K562 (cell line): ENCODE results near the gene SLC33A1. TPM values are rescaled to one million over a fixed set of nuclear protein-coding genes. Genes with fewer than 3 reads are reported as not detected.

Source experiments
- ETV5 ChIP-seq: sonication (generic); formaldehyde crosslinking; IDR thresholded peaks from 2 replicates; pipeline ENCODE4 v1.4.0; 2020; ENCODE audit warnings: low read depth, mild to moderate bottlenecking, missing genetic modification reagents
- FOS ChIP-seq: IDR thresholded peaks from 3 replicates; pipeline ENCODE4 v1.6.1; 2011; ENCODE audit not compliant: insufficient read length; ENCODE audit errors: extremely low read depth
- POLR3G ChIP-seq: IDR thresholded peaks from 2 replicates; pipeline ENCODE4 v1.6.1; 2011; ENCODE audit not compliant: insufficient read length, insufficient replicate concordance; ENCODE audit errors: extremely low read depth
- SMAD3 ChIP-seq: fragments of 450-650 bp; formaldehyde crosslinking; conservative IDR thresholded peaks from 2 replicates; pipeline ENCODE4 v1.4.0; 2020; ENCODE audit warnings: mild to moderate bottlenecking
- polyA plus RNA-seq, 8 experiments: library from polyadenylated mRNA; depleted of rRNA in 4 of 8; stranded (reverse) in 5 of 8; unstranded in 3 of 8; fragments of >200 nt; fragmentation: Nextera tagmentation in 2 of 8; fragmentation: Illumina TruSeq in 1 of 8; extraction: Ambion mirVana in 2 of 8; extraction: Trizol in 1 of 8; gene quantifications; 2 replicates each; pipeline versions ENCODE4 v1.2.1 to v1.2.3, GENCODE V29; 2011 to 2014; ENCODE audit warnings: inconsistent platforms in 1 of 8, missing spikeins in 1 of 8
- total RNA-seq, 7 experiments: library from RNA; depleted of rRNA in 6 of 7; stranded (reverse); fragments of >200 nt in 6 of 7; fragmentation: Illumina TruSeq in 2 of 7; extraction: Trizol in 2 of 7; gene quantifications; 2 replicates each; pipeline versions ENCODE4 v1.2.1 to v1.2.3, GENCODE V29; 2011 to 2021; ENCODE audit warnings: low replicate concordance in 1 of 7
- TF ChIP-seq, protein P1 (sequence below), 2 experiments: fragments of 450-650 bp; conservative IDR thresholded peaks; 2 replicates each; pipeline ENCODE4 v1.6.1; 2017; ENCODE audit warnings: mild to moderate bottlenecking in 2 of 2, moderate library complexity in 2 of 2

The SLC33A1 gene
- total and polyA plus RNA-seq, 9 of the 15 experiments (the other 6 are each of a cell fraction or from before 2014, with no cell fraction given): 6.2 to 26.8 (median 19.6) TPM

DNA sequence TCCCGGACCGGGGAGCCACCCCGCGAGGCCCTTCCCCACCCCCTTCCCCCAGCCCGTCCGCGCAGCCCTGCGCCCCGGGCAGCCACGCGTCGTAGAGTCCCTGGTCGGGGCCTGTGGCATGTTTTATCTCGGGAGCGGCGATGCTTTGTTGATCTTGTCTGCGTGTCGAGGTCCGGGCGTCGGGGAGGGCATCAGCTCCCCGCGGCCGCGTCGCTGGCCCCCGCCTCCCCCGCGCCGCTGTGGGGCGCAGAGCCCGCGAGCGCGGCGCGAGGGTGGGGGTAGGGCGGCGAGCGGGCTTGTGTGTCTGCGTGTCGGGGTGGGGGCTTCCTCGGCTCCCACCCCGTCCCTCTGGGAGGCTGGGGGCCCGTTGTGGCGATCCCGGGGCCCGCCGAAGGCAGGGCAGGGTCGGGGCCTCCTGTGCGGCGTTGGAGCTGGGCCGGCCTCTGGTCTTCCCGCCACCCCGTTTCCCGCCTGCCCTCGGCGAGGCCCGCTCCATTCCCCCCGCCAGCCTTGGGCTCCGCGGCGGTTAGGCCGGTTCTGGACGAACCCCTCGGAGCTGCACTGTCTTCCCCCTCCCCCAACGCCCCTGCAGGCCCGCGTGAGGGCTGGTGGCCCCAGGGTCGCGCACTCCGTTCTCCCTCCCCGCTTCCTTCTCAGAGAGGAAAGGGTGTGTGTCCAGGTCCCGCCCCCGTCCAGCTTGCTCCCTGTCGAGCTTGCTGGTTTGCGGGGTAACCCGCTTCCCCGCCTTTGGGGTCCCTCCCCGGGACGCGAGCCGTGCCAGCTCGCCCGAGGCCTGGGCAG lies 16.9 kb upstream of the SLC33A1 start (continued):
- TF ChIP-seq, protein P1, sequence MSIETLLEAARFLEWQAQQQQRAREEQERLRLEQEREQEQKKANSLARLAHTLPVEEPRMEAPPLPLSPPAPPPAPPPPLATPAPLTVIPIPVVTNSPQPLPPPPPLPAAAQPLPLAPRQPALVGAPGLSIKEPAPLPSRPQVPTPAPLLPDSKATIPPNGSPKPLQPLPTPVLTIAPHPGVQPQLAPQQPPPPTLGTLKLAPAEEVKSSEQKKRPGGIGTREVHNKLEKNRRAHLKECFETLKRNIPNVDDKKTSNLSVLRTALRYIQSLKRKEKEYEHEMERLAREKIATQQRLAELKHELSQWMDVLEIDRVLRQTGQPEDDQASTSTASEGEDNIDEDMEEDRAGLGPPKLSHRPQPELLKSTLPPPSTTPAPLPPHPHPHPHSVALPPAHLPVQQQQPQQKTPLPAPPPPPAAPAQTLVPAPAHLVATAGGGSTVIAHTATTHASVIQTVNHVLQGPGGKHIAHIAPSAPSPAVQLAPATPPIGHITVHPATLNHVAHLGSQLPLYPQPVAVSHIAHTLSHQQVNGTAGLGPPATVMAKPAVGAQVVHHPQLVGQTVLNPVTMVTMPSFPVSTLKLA (conservative IDR thresholded peaks at IDR 0.05): peak in 1 of 2 experiments; percentile 17; a peak in 2 of 4 replicates
- TF ChIP-seq FOS (no peak), SMAD3 (no peak), POLR3G (no peak), ETV5 (CRISPR knock-in tag) (no peak; the same call in 1 of the 2 replicates)
